Vein endothelial cell (primary cell): Measurements from ENCODE around the gene EPHA6. TPM values are rescaled to one million over a fixed set of nuclear protein-coding genes. Genes with fewer than 3 reads are reported as not detected.

Source experiments
- total RNA-seq: library from RNA; depleted of rRNA; stranded (reverse); fragments of >200 nt; gene quantifications from 2 replicates; pipeline ENCODE4 v1.2.3, GENCODE V29; 2012

Gene EPHA6
- under 0.01 and 0.48 TPM in 2 replicates for total RNA-seq

GRCh38 chr3:96813820-96814650, at the start of gene EPHA6:
TSS of gene EPHA6 (plus strand) at chr3:96814594.

GRCh38 chr3:97764407-97765238, 950.2 kb downstream of the EPHA6 start, which contains the start of gene ARL6:
TSS of gene ARL6 (plus strand) at chr3:97764758. CDS start at chr3:97768108, 3,350 bp downstream.

